Tibial artery (tissue), 4 donors: ENCODE results near the gene SLC18A3.

Experiments used
- DNase-seq, 2 donors: peaks; one replicate each; pipeline ENCODE4 v3.0.0-alpha.2; 2019
- H3K27ac ChIP-seq, 2 donors: fragments of 200-600 bp; sonication (generic) in 1 of 2; 1 replicate in 1 of 2; 2 replicates in 1 of 2; pipeline ENCODE4 v1.5.1; 2018 to 2019; ENCODE audit warnings: mild to moderate bottlenecking in 1 of 2
- H3K27me3 ChIP-seq, 2 donors: fragments of 200-600 bp; sonication (generic) in 1 of 2; one replicate each; pipeline versions ENCODE4 v1.5.1 to v1.6.0; 2016 to 2019
- H3K36me3 ChIP-seq, 3 donors: fragments of 200-600 bp; sonication (generic) in 2 of 3; one replicate each; pipeline ENCODE4 v1.5.1; 2016 to 2019; ENCODE audit warnings: mild to moderate bottlenecking in 2 of 3
- H3K4me1 ChIP-seq, 4 donors: fragments of 200-600 bp; sonication (generic) in 2 of 4; 1 replicate in 3 of 4; 2 replicates in 1 of 4; pipeline ENCODE4 v1.5.1; 2016 to 2019
- H3K4me3 ChIP-seq, 2 donors: fragments of 200-600 bp; sonication (generic) in 1 of 2; 1 replicate in 1 of 2; 2 replicates in 1 of 2; pipeline ENCODE4 v1.5.1; 2018 to 2019; ENCODE audit warnings: mild to moderate bottlenecking in 2 of 2
- H3K9me3 ChIP-seq, 3 donors: fragments of 200-600 bp; sonication (generic) in 1 of 3; one replicate each; pipeline ENCODE4 v1.5.1; 2016 to 2019
- CTCF ChIP-seq, 2 experiments: fragments of 200-600 bp in 1 of 2; fragments of 450-650 bp in 1 of 2; IDR thresholded peaks; one replicate each; pipeline ENCODE4 v1.5.1; 2017 to 2019; ENCODE audit warnings: antibody characterized with exemption in 2 of 2, mild to moderate bottlenecking in 1 of 2, moderate library complexity in 1 of 2
- intact Hi-C: fragments of 100-400 bp; cut with DNase I; formaldehyde crosslinking; loops from one replicate; pipeline ENCODE4 v1.15.0; 2023; ENCODE audit warnings: low total_unique reads

Gene SLC18A3

GRCh38 chr10:49656845-49657493 lies 46.9 kb downstream of the SLC18A3 start:
- intact Hi-C loops: no loop called here
- H3K27ac ChIP-seq: no peak overlapping the region
- H3K4me3 ChIP-seq: no peak overlapping the region
- H3K36me3 ChIP-seq: no peaks in the 10 kb centered on the region
- peaks cover 0 to 13% (median 6%) of the 10 kb centered on the region in 3 donors for H3K9me3 ChIP-seq
- peaks cover 0 to 4% of the 10 kb centered on the region in 2 donors for H3K27me3 ChIP-seq
- TF ChIP-seq CTCF (IDR thresholded peaks at IDR 0.05): no peak
- DNase-seq: no peak
- H3K4me1 ChIP-seq: no peaks in the 10 kb centered on the region

DNA sequence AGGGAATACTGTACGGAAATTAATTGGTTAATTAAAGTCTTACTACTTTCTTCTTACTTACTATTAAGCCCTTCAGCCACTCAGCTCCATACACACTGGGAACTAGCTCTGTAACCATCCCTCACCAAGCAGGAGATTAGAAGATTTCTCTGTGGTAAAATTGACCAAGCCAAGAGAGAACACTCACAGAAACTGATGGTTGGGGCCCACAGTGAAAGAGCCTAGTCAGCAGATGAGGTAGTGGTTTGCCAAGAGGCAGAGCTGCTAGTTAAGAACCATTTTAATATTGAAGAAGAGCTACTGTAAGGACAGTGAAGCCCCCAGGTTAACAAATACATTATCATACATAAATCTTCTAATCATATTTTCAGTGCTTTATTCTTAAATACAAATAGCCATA lies 47.5 kb downstream of the SLC18A3 start:
- intact Hi-C loops: no loop called here
- H3K9me3 ChIP-seq: peaks cover 0 to 13% (median 6%) of the 10 kb centered on the region in 3 donors
- no peak overlapping the region for H3K4me3 ChIP-seq
- no peaks in the 10 kb centered on the region for H3K36me3 ChIP-seq
- no peak for TF ChIP-seq CTCF (IDR thresholded peaks at IDR 0.05)
- no peaks in the 10 kb centered on the region for H3K4me1 ChIP-seq
- no peak overlapping the region for H3K27ac ChIP-seq
- DNase-seq: no peak
- H3K27me3 ChIP-seq: peaks cover 0 to 4% of the 10 kb centered on the region in 2 donors

- H3K9me3 ChIP-seq: peaks cover 0 to 13% (median 6%) of the 10 kb centered on the region in 3 donors
- no peaks in the 10 kb centered on the region for H3K36me3 ChIP-seq
- no peak overlapping the region for H3K4me3 ChIP-seq
- no peak for TF ChIP-seq CTCF (IDR thresholded peaks at IDR 0.05)
- DNase-seq: no peak
- intact Hi-C loops: no loop called here
- H3K27me3 ChIP-seq: no peaks in the 10 kb centered on the region
- no peaks in the 10 kb centered on the region for H3K4me1 ChIP-seq
- no peak overlapping the region for H3K27ac ChIP-seq
Measured at GRCh38 chr10:49661140-49661856, 51.2 kb downstream of the SLC18A3 start.
